PC-3 (cell line): ENCODE data around the gene EIF4G3. TPM values are rescaled to one million over a fixed set of nuclear protein-coding genes. Genes with fewer than 3 reads are reported as not detected.

Source experiments
- ATAC-seq: fragments of 200-7000 bp; cut with Tn5 transposase; 2 replicates; pipeline ENCODE4 v1.9.1; 2020; ENCODE audit warnings: mild to moderate bottlenecking, moderate library complexity
- BruUV-seq: library from RNA; stranded (reverse); fragments of 400-500 nt; replicated peaks from 2 replicates; lab custom pipeline; 2021; lab: Mats Ljungman, UMichigan
- CTCF ChIA-PET: fragments of 300-600 bp; sonication (Branson Sonifier 250); formaldehyde crosslinking; loops from one replicate; lab custom pipeline; 2022; ENCODE audit warnings: antibody characterized with exemption; lab: Charles Lee
- POLR2A ChIA-PET: fragments of 300-600 bp; sonication (Branson Sonifier 250); formaldehyde crosslinking; loops from one replicate; lab custom pipeline; 2022; ENCODE audit warnings: antibody characterized with exemption; ENCODE audit not compliant: unreplicated experiment; lab: Charles Lee
- DNase-seq: peaks from one replicate; pipeline ENCODE4 v3.0.0-alpha.2; 2015
- H2AFZ ChIP-seq: fragments of 300-600 bp; sonication (generic); 2 replicates; pipeline ENCODE4 v1.6.0; 2016; ENCODE audit warnings: antibody characterized with exemption, low read length
- H3F3A ChIP-seq: fragments of 300-600 bp; sonication (generic); one replicate; pipeline ENCODE4 v1.6.0; 2017; ENCODE audit warnings: antibody characterized with exemption, low read length, control low read depth, mild to moderate bottlenecking; ENCODE audit not compliant: unreplicated experiment
- H3K27ac ChIP-seq: fragments of 300-600 bp; sonication (generic); 2 replicates; pipeline ENCODE4 v1.5.1; 2016; ENCODE audit warnings: mild to moderate bottlenecking, low read length
- H3K27me3 ChIP-seq: fragments of 300-600 bp; sonication (generic); 2 replicates; pipeline ENCODE4 v1.6.1; 2016; ENCODE audit warnings: low read length, mixed read lengths
- H3K36me3 ChIP-seq: fragments of 300-600 bp; sonication (generic); 2 replicates; pipeline ENCODE4 v1.6.1; 2016; ENCODE audit warnings: low read depth, mixed run types, low read length, mixed read lengths
- H3K4me1 ChIP-seq: fragments of 300-600 bp; sonication (generic); 2 replicates; pipeline ENCODE4 v1.5.1; 2016; ENCODE audit warnings: low read length; ENCODE audit not compliant: insufficient read depth
- H3K4me2 ChIP-seq: fragments of 300-600 bp; sonication (generic); 2 replicates; pipeline ENCODE4 v1.6.0; 2016; ENCODE audit warnings: low read length
- H3K4me3 ChIP-seq: fragments of 300-600 bp; sonication (generic); 2 replicates; pipeline ENCODE4 v1.5.1; 2016; ENCODE audit warnings: mild to moderate bottlenecking, low read length, mixed read lengths
- H3K79me2 ChIP-seq: fragments of 300-600 bp; sonication (generic); 2 replicates; pipeline ENCODE4 v1.6.1; 2017; ENCODE audit warnings: low read length, mixed read lengths
- H3K9ac ChIP-seq: fragments of 300-600 bp; sonication (generic); 2 replicates; pipeline ENCODE4 v1.6.0; 2016; ENCODE audit warnings: mild to moderate bottlenecking, low read length
- H3K9me2 ChIP-seq: fragments of 300-600 bp; sonication (generic); replicated peaks from 2 replicates; pipeline ENCODE4 v1.6.1; 2016; ENCODE audit warnings: mixed run types, low read length, mixed read lengths
- H3K9me3 ChIP-seq: fragments of 300-600 bp; sonication (generic); 2 replicates; pipeline ENCODE4 v1.6.1; 2016; ENCODE audit warnings: low read length, mixed read lengths
- H4K20me1 ChIP-seq: fragments of 300-600 bp; sonication (generic); 2 replicates; pipeline ENCODE4 v1.6.1; 2016; ENCODE audit warnings: low read length, mixed read lengths
- EZH2 ChIP-seq: fragments of 300-600 bp; sonication (generic); IDR thresholded peaks from one replicate; pipeline ENCODE4 v1.6.1; 2017; ENCODE audit warnings: antibody characterized with exemption, mild to moderate bottlenecking, low read length; ENCODE audit not compliant: unreplicated experiment
- intact Hi-C: fragments of 100-400 bp; cut with micrococcal nuclease; formaldehyde crosslinking; loops from 2 replicates; pipeline ENCODE4 v1.9.0; 2023
- microRNA-seq: library from miRNA; unstranded; fragments of <30 nt; microRNA quantifications from one replicate; pipeline ENCODE4 v1.1.0, GENCODE V29; 2020; ENCODE audit not compliant: unreplicated experiment
- total RNA-seq: library from RNA; depleted of rRNA; stranded (reverse); fragments of >200 nt; gene quantifications from 2 replicates; pipeline ENCODE4 v1.2.3, GENCODE V29; 2014; rRNA removed

EIF4G3 gene
- total RNA-seq, 1 experiment from 2014 or later: 16.9 TPM

GRCh38 chr1:20760322-20760721 is 416.4 kb downstream of the EIF4G3 start:
- BruUV-seq: no TSS peak
- Histone ChIP-seq H3K9me2 (no peaks in the 10 kb centered on the region), H3K9me3 (no peaks in the 10 kb centered on the region), H3K27me3 (no peaks in the 10 kb centered on the region), H3K27ac (no peak overlapping the region), H3K4me3 (no peak overlapping the region), H4K20me1 (peaks cover 4% of the 10 kb centered on the region; the same call in 1 of the 2 replicates), H3K79me2 (no peaks in the 10 kb centered on the region), H3K4me2 (no peak overlapping the region), H2AFZ (no peak overlapping the region), H3K4me1 (no peaks in the 10 kb centered on the region), H3K36me3 (peaks cover 62% of the 10 kb centered on the region), H3F3A (no peaks in the 10 kb centered on the region), H3K9ac (no peak overlapping the region)
- ChIA-PET POLR2A (no interaction called here), CTCF (no interaction called here)
- no peak for DNase-seq
- no peak for ATAC-seq
- intact Hi-C loops: no loop called here
- no peak for TF ChIP-seq EZH2

Small RNAs within 50 kb of the gene (microRNA-seq; reads per million reads assigned to microRNA genes)
- gene MIR1256: not detected

Other genes with a start within 250 kb of the EIF4G3 start
- gene ECE1, start 113.6 kb upstream of the EIF4G3 start, total RNA-seq: 86.8 and 110 TPM in 2 replicates